ENCODE measurements around the gene MPG.
"Not testable (repeated sequence)": the region's sequence is repeated elsewhere in the genome, so short reads cannot be mapped to it uniquely, and the experiment has no call there.

Gene MPG, protein sequence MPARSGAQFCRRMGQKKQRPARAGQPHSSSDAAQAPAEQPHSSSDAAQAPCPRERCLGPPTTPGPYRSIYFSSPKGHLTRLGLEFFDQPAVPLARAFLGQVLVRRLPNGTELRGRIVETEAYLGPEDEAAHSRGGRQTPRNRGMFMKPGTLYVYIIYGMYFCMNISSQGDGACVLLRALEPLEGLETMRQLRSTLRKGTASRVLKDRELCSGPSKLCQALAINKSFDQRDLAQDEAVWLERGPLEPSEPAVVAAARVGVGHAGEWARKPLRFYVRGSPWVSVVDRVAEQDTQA

GRCh38 chr16:77807-78443 lies at the start of gene MPG:
Gene MPG, plus strand, starts transcription at chr16:78225. Its CDS starts 85 bp downstream, at chr16:78310.
- no peak for TF ChIP-seq CTCF (IDR thresholded peaks at IDR 0.05; ENCODE audit: low read depth, low read length)
- H3K4me3 ChIP-seq (ENCODE audit: low read depth, low read length) = peak within 1 kb of the TSS; percentile 73

GRCh38 chr16:30627-31026 lies 47.4 kb upstream of the MPG start:
- not testable (repeated sequence) for H3K4me3 ChIP-seq (ENCODE audit: low read depth, low read length)

DNA sequence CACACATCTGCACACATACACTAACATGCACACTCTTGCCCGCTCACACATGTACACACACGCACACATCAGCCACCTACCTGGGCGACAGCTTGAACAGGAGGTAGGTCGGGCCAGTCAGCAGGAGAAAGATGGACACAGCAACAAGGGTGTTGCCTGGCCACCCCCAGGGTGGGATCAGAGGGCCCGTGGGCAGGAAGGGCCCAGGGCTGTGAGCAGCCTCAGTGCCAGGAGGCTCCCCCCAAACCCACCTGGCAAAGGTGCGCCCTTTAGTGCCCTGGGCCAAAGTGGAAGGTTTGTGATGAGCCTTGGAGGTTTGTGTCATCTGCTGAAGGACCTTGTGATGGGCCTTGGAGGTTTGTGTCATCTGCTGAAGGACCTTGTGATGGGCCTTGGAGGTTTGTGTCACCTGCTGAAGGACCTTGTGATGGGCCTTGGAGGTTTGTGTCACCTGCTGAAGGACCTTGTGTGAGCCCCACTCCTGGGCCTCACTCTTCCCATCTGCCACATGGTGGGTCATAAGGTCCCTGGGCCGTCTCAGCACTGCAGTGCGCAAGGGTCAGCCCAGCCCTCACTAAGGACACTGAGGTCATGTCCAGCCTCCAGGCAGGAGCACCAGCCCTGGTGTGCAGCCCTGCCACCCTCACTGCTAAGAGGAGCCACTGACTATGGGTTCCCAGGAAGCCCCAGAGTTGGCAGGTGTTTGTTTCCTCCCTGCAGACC lies 44.7 kb upstream of the MPG start:
- H3K4me3 ChIP-seq (ENCODE audit: low read depth, low read length) = not testable (repeated sequence)

- no peak overlapping the region for H3K4me3 ChIP-seq (ENCODE audit: low read depth, low read length)
- no peak for TF ChIP-seq CTCF (IDR thresholded peaks at IDR 0.05; ENCODE audit: low read depth, low read length)
Observed at GRCh38 chr16:33877-34647, 44.0 kb upstream of the MPG start.

GRCh38 chr16:34648-34987 lies 43.4 kb upstream of the MPG start:
- TF ChIP-seq CTCF (IDR thresholded peaks at IDR 0.05; ENCODE audit: low read depth, low read length) = no peak
- no peak overlapping the region for H3K4me3 ChIP-seq (ENCODE audit: low read depth, low read length)

DNA sequence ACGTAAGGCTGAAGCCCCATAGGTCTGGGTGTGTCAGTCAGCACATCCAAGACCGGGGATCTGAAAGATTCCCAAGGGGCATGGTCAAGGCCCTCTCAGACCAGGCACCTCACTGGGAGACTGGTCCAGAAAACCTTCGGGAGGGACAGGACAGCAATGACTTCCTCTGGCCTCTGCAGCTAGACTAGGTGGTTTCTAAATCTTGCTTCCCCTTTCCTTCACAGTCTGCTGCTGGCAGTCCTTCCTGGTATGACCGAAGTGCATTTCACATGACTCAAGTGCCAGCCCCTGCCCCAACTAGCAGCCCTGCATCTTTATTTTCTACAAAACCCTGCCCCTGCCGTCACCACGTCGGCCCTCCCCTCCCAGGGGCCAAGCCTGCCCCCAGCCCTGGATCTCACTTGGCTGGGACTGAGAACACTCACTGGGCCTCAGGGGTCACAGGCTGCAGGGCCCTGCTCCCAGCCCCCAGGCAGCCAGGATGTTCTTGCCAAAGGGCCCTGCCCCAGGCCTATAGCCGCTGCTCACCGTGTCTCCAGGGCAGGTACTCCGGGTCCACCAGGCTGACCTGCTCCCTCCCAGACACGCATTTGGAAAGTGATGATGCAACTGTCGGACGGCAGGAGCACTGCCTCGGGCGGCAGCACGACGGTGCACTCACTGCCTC lies 42.9 kb upstream of the MPG start:
- no peak overlapping the region for H3K4me3 ChIP-seq (ENCODE audit: low read depth, low read length)
- no peak for TF ChIP-seq CTCF (IDR thresholded peaks at IDR 0.05; ENCODE audit: low read depth, low read length)

GRCh38 chr16:35678-36305 lies 42.2 kb upstream of the MPG start:
- H3K4me3 ChIP-seq (ENCODE audit: low read depth, low read length) = no peak overlapping the region
- no peak for TF ChIP-seq CTCF (IDR thresholded peaks at IDR 0.05; ENCODE audit: low read depth, low read length)

All from WI38 (cell line).